ENCODE data around the gene TXNRD1.
"Not testable (repeated sequence)": the region's sequence is repeated elsewhere in the genome, so short reads cannot be mapped to it uniquely, and the experiment has no call there.

The TXNRD1 gene

DNA sequence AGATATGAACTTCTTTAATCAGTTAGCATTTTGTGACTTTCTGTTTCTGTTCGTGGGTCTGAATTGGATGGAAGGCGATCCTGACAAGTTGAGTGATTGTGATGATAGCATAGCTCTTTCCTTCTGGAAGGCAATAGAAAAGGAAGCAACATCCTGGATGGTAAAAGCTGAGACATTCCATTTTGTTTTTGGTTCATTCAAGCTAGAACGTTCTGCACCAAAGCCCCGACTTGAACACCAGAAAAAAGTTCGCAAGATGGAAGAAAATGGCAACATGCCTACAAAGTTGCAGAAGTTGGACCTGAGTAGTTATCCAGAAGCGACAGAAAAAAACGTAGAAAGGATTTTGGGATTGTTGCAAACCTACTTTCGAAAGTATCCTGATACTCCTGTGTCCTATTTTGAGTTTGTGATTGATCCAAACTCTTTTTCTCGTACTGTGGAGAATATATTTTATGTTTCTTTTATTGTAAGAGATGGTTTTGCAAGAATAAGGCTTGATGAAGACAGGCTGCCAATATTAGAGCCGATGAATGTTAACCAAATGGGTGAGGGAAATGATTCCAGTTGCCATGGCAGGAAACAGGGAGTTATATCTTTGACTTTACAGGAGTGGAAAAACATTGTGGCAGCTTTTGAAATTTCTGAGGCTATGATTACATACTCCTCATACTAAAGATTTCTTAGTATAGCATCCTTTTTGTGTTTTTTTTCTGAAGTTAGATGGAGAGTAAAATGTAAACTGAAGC, 88.9 kb downstream of the TXNRD1 start:
- DNase-seq (ENCODE audit: low read depth in 2 of 2) = no peak

DNA sequence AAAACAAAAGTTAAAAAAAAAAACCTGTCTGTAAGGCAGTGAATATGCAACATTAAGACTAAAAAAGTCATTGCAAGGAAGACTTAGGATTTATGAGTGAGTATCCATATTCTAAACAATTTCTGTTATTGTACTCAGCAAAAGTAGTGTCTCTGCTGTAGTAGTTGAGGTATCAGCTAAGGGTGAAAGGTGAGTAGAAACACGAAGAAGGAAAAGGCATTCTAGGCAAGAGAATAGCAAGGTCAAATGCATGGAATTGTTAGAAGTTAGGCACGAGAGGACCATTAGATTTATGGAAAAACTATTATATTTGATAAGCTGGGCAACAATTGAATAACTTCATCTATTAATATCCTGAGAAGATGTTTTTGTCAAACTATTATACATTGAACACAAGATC, 89.8 kb downstream of the TXNRD1 start:
- DNase-seq (ENCODE audit: low read depth in 2 of 2) = no peak

DNA sequence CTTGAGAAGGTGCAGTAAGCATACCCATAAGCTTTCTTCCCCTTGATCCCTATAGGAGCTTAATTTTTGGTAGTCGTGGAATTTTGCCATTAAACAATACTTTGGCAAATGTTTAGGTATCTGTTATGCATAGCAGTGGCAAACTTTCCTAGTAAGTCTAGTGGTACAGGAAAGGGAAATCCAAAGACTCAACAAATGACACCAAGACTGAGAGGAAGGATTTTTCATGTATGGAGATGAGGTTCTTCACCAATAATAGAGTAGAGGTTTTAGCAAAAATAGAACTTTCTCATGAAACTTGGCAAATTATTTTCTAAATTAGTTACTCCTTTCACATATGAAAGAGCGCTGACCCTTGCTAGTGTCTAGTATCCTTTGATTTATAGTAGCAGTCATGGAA, 90.8 kb downstream of the TXNRD1 start:
- no peak for DNase-seq (ENCODE audit: low read depth in 2 of 2)

DNA sequence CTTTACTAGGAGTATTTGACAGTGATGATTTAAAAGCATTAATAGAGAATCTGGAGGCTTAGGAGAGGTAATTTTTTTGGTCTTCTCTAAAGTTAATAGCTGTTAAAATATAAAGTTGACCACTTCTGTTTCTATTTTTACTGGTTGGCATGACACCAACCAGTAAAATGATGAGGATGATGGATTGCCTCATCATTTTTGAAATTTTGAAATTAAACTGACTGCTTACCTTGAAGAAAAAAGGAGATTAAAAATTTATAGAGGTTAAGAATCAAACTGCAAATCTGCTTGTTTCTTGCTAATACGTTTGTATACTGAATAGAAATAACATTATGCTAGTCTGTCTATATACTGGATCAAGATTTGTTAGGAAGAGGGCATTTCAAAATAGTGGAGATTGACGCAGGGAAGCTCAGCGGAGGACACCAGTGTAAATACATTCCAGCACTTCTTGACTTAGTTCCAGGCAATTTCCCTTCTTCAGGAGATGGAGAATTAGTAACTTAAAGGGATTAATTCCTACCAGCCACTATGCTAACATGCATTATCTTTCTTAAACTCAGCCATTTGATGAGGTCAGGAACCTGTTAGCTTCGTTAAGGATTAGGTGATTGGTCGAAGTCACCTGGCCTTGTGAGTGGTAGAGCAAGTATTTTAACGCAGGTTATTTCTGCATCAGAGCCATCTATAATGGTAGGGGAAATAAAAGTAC, 91.5 kb downstream of the TXNRD1 start:
- no peak for DNase-seq (ENCODE audit: low read depth in 2 of 2)

DNA sequence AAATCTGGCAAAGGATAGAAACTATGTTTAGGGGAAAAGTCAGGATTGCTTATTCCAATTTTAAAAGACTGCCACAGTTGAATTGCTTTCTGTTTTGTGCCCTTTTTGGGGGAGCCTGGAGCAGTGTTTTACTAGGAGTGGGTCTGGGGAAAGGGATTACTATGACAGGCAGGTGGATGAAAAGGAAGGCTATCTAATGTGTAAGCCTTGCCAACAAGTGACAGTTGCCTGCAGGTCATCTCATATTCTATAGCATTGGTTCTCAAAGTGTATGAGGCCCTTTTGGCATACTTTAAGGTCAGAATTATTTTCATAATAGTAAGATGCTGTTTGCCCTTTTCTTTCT, 92.0 kb downstream of the TXNRD1 start:
- DNase-seq (ENCODE audit: low read depth in 2 of 2) = no peak

DNA sequence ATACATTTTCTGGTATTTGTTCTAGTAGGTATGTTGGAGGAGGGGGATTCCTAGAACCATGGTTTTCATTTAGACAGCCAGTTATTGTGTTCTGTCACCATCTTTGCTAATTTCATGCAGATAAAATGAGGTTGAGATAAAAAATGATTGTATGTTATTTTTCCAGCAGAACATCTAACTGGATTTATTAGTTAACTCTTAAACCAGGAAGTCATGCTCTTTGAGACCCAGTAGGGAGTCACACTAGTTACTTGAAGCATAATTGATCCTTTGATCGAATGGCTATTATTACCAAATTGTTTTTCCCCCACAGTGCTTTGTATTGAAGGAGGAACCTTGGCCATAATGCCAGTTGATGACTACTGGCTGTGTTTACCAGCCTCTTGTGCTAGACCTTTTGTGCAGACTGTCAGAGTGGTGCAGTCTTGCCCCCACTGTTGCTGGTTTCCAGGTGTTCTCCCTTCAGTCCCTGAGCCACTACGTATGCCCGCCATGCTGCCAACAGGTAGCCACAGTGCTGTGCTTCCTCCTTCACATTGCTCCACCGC, 93.9 kb downstream of the TXNRD1 start:
- DNase-seq (ENCODE audit: low read depth in 2 of 2) = no peak

DNA sequence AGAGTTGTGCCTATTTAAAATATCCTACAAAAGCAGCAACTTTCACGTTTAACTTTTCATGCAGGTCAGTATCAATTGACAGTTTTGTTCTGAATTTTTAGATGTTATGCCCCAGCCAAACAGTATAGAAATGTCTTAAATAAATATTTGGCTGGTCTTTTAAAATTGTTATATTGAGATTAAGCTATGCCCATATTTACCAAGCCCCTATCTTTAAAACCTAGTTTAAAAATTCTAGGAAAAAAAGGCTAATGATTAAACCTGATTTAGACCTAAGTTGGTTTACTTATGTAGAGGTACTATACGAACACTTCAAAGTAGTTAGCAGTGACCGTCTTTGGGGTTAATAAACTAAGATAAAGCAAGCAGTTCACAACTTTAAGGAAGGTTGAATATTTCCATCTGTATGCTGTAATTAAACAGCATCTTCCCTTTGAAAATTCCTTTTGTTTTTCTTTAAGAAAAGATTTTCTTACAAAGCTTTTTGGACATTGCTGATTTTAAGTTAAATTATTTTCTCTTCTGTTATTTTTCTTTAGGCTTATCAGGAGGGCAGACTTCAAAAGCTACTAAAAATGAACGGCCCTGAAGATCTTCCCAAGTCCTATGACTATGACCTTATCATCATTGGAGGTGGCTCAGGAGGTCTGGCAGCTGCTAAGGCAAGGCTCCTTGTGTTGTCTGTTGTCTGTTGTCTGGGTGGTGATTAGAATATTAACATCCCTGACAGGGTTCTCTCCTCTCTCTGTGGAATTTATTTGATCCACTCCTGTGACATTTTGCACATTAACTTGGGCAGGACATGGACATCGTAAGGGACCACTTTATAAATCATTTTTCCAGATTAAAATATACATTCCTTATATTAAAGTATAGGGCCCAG, 95.4 kb downstream of the TXNRD1 start:
- no peak for DNase-seq (ENCODE audit: low read depth in 2 of 2)

DNA sequence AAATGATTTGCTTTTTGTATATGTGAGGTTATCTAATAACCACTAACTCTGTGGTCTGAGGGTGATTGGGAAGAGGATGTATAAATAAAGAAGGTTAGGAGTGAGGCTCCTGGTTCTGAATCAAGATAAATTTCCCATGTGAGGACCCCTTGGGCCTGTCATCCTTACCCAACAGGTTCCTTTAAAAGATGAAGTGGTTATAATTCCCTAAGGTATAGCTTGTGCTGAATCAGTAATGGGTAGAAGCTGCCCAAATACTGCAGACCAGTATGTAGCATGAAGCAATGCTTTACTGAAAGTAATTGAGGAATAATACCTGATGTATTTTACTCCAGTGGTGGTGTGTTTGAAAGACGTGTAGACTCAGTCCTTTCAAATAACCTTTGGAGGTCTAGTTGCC, 96.6 kb downstream of the TXNRD1 start:
- no peak for DNase-seq (ENCODE audit: low read depth in 2 of 2)

DNA sequence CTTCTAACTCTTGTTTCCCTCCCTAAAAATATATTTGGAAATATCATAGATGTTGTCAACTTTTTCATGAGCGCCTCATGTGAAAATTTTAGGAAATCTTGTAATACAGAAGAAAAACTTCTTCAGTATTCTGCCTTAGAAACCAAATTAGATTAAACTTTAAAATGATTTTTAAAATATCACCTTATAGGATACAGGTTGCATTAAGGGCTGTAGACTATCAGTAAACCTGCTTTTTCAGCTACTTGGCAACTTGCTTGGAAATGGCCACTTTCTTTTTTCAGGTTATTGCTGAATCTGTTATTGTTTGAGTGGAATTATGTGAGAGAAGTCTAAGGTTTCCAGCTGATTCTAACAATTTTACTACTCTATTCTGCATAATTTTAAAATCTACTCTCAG, 97.1 kb downstream of the TXNRD1 start:
- DNase-seq (ENCODE audit: low read depth in 2 of 2) = no peak

DNA sequence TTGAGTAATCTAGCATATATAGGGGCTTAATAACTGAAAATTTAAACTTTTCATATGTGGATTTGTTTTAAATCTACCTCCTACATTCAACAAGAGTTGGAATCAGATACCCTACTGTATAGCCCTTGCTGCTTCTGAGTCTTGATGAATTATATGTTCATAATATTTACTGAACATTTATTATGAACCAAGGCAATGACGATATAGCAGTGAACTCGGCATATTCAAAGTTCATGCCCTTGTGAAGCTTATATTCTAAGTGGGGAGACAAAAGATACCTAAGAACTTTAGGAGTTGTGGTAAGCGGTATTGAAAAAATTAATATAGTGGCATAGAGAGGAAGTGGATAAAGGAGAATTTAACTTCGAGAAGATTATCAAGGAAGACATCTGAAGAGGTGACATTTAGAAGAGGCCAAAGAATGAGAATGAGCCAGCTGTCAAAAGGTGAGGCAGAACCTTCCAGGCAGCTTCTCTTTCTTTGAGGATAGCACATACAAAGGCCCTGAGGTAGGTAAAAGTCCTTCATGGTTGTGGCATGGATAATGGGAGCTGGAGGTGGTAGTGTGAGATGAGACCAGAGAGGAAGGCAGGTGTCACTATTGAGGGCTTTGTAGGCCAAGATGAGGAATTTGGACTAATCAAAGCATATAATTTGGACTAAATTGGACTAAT, 98.1 kb downstream of the TXNRD1 start:
- no peak for DNase-seq (ENCODE audit: low read depth in 2 of 2)

DNA sequence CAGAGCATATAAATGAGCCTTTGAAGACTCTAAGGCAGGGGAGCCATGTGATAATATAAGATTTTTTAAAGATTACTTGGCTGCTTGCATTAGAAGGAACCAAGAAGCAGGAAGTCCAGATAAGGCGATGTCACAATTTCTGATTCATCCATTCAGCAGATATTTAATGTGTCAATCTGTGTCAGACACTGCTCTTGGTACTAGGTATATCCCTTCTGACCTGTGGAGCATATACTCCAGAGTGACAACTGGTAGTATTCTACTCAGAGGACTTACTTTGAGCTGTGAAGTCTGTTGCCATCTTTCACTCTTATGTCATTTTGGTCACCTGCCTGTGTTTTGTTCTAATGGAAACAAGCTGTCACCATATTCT, 98.6 kb downstream of the TXNRD1 start:
- DNase-seq (ENCODE audit: low read depth in 2 of 2) = no peak

DNA sequence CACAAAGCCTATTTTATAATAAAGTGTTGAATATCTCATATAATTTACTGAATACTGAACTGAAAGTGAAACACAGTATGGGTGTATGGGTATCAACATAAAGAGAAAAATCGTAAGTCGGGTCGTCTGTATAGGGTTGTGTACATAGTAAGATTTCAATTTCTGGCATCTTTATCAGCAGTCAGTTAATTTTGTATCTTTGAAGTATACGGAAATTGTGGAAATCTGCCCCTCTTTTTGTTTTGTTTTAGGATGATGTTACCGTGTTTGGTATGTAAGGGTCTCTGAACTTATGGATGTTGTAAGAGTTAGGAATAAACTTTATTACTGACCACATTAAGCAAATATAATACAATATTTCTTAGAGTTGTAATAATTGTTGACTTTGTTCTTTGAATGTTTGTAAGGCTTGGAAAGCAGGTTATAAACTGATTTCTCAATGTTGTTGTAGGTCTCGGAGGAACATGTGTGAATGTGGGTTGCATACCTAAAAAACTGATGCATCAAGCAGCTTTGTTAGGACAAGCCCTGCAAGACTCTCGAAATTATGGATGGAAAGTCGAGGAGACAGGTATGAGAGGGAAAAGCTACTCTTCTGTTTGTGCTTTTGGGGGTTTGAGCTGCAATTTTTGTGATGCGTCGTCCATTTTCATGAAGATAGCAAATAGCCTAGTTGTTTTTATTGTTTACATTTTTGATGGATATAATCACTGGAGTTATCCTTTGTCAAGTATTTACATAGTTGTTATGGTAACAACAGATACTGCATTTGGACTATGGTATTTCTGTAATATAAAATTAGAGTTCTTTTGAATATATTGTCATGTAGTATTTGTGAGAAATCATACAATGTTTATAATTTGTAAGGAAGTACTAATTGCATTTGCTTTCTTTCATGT, 100.0 kb downstream of the TXNRD1 start:
- no peak for DNase-seq (ENCODE audit: low read depth in 2 of 2)

DNA sequence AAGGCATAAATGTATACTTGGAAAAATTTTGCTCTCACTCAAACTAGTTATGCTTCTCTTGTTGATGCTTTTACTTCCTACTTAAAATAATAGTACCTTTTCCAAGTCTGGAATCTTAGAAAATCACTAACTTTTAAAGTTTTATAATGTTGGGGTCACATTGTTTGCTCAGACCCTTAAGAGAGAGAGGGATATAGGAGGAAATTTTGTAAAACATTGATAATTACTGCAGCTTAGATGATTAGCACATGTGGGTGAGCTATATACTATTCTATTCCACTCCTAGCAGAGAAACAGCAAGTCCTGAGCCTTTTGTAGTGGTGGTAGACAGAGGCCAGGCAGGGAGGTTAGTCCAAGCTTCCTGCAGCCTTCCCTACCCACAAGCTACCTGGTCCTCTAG, 101.4 kb downstream of the TXNRD1 start:
- no peak for DNase-seq (ENCODE audit: low read depth in 2 of 2)

DNA sequence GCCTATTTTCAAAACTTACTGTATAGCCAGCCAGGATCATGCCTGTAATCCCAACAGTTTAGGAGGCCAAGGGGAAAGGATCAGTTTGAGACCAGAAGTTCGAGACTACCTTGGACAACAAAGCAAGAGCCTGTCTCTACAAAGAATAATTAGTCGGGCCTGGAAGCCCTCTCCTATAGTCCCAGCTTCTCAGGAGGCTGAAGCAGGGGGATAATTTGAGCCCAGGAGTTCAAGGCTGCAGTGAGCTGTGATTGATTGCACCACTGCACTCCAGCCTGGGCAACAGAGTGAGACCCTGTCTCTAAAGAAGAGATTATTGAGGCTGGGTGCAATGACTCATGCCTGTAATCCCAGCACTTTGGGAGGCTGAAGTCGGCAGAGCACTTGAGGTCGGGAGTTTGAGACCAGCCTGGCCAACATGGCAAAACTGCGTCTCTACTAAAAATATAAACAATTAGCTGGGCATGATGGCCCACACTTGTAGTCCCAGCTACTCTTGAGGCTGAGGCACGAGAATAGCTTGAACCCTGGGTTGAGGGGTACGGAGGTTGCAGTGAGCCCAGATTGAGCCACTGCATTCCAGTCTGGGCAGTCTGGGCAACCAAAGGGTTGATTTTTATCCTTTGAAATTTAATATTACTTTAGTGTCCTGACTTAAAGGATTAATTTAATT, 102.1 kb downstream of the TXNRD1 start:
- no peak for DNase-seq (ENCODE audit: low read depth in 2 of 2)

DNA sequence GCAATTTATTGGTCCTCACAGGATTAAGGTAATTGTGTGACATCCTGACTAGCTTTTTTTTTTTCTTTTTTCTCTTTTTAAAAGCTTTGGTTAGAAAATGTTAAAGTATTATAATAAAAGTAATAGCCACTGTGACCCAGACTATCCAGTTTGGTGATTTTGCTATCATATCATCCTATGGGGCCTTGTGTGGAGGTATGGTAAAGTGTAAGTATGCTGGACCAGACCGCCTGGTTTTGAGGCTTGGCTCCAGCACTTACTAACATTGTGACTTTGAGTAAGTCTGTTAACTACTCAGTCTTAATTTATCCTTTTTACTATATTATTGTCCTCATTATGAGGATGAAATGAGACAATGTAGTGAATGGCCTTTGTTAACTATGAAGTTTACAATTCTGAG, 103.4 kb downstream of the TXNRD1 start:
- no peak for DNase-seq (ENCODE audit: low read depth in 2 of 2)

DNA sequence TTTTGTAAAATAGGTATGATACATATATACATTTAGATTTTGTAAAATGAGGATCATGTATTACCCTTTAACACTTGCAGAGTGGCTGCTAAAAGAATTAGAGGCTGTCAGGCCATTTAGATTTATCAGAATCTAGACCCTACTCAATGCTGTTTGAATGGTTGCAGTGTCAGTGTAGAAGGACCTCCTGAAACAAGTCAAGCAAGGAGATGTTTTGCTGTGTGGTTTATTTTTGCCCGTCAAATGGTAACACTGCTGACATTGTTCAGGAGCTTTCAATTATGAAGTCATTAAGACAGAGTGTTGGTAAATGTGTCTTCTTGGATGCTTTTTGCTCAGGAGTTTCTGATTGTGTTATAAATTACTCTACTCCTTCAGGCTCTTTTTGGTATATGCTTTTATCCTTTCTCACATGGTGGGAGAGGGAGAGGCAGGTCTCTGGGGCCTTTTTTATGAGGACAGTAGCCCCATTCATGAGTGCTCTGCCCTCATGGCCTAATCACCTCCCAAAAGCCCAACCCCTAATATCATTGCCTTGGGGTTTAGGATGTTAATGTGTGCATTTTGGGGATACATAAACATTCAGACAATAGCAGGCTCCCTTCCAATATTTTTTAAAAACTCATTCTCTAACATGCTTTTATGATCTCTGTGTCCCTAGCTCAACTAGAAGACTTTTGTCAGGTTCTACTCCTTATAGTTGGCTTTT, 104.5 kb downstream of the TXNRD1 start:
- no peak for DNase-seq (ENCODE audit: low read depth in 2 of 2)

DNA sequence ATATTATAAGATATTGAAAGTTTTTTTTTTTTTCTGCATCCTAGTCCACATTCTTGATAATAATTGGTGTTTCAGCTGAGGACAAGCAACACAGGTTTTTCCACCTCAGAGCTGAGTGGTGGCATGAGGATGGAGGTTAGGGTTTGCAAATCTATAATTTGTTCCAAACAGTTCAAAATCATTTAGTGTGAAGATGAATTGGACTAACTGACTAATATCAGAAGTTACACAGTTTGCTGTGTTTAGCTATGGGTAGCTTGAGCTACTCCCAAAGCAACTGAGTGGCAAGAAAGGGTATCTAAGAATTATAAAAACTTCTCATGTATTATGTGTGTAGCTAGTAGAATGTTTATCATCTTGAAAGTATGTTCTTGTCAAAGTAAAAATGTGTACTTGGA, 105.0 kb downstream of the TXNRD1 start:
- DNase-seq (ENCODE audit: low read depth in 2 of 2) = no peak

DNA sequence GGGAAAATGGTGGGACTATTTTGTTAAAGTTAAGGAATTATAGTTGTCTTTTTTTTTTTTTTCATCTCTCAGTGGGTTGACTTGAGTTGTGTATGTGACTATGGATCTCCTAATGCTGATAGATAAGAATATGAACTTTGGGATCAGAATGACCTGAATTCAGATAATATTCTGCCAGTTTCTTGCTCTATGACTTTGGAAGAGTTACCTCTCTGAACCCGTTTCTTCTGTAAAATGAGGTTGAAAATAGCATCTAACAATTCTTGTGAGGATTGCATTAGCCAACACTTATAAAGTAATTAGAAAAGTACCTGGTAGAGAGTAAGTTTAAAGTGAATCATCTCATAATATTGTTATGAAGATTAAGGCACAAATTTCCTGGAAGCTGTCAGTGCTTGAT, 106.4 kb downstream of the TXNRD1 start:
- DNase-seq (ENCODE audit: low read depth in 2 of 2) = no peak

DNA sequence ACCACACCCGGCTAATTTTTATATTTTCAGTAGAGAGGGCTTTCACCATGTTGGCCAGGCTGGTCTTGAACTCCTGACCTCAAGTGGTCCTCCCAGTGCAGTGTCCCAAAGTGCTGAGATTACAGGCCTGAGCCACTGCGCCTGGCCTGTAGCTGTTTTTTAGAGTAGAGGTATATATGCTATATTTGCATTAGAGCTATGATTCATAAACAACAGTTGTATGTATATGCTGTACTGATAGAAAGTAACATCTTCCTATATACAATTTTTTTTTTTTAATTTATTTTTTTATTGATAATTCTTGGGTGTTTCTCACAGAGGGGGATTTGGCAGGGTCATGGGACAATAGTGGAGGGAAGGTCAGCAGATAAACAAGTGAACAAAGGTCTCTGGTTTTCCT, 107.0 kb downstream of the TXNRD1 start:
- not testable (repeated sequence) for DNase-seq (ENCODE audit: low read depth in 2 of 2)

DNA sequence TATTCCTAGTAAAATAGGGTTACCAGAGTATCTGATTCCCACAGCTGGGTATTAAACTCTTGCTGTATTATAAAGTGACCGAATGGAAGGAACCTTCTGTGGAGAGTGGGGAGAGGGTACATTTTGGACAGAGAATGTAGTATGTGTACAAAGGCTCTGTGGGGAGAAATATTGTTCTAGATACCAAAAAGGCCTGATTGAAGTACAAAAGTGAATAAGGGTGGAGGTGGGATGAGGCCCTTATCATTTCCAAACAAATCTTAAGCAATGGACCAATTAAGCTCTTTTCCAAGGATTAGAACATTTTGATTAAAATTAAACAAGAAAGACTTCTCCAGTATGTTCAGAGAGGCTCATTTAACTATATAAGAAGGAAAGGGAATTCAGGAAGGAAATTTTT, 108.3 kb downstream of the TXNRD1 start:
- DNase-seq (ENCODE audit: low read depth in 2 of 2) = no peak
